ENCODE measurements around the gene FGFR3.

The FGFR3 gene

DNA sequence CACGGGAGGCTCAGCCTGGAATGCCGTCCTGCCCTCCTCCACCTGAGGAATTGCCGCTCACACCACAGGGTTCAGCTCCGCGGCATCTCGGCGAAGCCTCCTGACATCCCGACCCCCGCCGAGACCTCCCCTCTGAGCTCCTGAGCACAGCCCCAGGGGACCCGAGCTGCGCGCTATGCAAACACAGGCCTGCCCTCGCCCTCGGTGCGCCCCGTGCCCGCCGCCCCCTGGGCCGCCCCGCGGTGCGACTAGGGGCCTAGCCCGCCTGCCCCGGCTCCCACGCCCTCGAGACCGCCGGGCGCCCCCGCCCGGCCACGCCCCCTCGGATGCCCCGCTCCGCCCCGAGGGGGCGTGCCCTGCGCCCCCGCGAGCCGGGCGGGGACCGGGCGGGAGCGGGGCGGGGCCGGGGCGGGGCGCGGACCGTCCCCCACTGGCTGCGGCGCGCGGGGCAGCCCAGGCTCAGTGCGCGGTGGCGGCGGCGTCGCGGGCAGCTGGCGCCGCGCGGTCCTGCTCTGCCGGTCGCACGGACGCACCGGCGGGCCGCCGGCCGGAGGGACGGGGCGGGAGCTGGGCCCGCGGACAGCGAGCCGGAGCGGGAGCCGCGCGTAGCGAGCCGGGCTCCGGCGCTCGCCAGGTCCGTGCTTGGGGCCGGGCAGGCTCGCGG is at the start of gene FGFR3:
Gene FGFR3 (plus strand): TSS at position 462 of the 664 bp plus-strand sequence. CDS start 642 bp downstream, outside the sequence.
- peak; percentile 40 for DNase-seq (ENCODE audit: low spot score)

DNA sequence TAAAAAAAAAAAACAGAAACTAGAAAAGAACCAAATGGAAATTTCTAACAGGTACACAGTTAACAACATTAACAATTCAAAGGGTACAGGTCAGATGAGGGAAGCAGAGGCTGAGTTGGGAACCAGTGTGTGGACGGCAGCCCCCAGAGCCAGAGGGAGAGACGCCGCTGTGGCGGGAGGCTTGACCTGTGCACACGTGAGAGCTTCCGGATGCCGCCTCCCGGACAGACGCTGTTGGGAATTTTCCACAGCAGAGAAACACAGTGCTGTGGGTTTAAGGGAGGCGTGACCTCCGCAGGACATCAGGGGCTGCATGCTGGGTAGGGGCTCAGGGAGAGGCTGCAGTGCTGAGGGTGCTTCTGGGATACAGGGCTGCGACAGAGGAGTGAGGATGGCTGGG is 49.5 kb upstream of the FGFR3 start:
- no peak for DNase-seq (ENCODE audit: low spot score)

DNA sequence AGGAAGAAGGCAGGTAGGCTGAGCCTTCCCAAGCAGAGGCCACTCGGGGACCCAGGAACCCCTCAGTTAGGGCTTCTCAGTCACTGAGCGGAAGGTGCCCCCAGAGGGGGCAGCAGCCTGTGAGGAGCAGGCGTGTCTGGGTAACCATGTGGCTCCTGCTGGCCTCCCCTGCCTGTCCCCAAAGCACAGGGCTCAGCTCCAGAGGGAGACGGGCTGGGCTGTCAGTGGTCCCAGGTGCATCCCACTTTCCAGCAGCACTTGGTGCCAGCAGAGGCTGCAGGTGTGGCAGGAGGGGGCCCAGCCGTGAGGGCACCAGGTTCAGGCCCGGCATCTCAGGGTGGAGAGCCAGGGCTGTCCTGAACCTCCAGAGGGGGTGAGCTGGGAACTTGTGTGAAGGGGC is 49.1 kb upstream of the FGFR3 start:
- DNase-seq (ENCODE audit: low spot score) = no peak

DNA sequence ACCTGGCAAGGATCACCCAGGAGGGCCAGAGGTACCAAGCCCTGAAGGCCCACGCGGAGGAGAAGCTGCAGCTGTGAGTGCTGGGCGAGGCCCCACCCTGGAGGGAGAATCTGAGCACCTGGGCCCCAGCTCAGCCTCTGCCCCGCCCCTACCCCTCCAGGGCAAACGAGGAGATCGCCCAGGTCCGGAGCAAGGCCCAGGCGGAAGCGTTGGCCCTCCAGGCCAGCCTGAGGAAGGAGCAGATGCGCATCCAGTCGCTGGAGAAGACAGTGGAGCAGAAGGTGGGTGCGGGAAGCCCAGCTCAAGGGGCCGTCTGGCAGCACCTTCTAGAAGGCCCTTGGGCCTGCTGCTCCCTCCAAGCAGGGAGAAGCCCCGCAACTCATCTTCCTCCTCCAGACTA is 48.5 kb upstream of the FGFR3 start:
- no peak for DNase-seq (ENCODE audit: low spot score)

DNA sequence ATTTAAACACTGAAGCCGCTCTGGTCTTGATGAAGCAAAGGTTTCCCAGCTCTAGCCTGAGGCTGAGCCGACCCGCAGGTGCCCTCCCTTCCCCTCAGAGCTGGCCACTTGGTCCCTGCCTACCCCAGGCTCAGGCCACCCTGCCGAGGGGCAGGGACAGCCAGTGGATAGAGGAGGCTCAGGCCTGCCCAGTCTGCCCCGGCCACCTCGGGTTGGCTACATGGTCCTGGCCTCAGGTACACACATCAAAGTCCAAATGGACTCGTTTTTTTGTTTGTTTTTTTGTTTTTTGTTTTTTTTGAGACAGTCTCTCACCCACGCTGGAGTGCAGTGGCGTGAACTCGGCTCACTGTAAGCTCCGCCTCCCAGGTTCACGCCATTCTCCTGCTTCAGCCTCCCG is 47.9 kb upstream of the FGFR3 start:
- DNase-seq (ENCODE audit: low spot score) = no peak

DNA sequence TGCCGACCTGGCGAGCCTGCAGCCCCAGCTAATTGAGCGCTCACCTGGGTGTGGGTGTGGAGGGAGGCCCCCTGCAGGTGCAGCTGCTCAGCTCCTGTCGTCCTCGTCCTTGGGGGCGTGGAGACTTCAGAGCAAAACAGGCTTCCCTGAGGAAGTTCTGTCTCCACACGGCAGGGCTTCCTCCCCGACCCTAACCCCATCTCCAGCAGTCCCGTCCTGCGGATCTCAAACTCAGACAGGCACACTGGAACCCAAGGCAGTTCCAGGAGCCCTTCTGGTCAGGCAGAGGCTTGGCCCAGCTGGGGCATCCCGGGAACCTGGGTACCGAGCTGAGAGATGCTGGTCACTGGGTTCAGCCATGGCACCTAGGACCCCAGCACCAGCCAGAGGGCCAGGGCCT is 47.4 kb upstream of the FGFR3 start:
- DNase-seq (ENCODE audit: low spot score) = no peak

DNA sequence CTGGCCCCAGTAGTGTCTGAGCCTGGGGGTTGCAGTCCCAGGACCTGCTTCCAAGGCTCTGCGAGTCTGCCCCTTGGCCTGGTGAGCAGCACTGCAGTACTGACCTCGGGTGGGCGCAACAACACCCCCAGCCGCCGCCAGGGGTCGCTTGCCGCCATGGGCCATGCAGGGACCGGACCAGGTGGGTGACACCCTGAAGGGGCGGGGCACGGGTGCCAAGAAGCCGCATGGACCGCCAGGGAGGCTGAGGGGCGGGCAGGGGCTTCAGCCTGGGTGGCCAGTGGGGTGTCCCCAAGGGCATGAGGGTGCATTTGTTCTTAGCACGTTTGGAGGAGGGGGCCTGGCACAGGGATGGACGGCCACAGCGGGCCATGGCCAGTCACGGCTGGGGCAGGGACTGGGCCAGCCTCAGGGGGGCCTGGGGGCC is 46.8 kb upstream of the FGFR3 start:
- DNase-seq (ENCODE audit: low spot score) = no peak

DNA sequence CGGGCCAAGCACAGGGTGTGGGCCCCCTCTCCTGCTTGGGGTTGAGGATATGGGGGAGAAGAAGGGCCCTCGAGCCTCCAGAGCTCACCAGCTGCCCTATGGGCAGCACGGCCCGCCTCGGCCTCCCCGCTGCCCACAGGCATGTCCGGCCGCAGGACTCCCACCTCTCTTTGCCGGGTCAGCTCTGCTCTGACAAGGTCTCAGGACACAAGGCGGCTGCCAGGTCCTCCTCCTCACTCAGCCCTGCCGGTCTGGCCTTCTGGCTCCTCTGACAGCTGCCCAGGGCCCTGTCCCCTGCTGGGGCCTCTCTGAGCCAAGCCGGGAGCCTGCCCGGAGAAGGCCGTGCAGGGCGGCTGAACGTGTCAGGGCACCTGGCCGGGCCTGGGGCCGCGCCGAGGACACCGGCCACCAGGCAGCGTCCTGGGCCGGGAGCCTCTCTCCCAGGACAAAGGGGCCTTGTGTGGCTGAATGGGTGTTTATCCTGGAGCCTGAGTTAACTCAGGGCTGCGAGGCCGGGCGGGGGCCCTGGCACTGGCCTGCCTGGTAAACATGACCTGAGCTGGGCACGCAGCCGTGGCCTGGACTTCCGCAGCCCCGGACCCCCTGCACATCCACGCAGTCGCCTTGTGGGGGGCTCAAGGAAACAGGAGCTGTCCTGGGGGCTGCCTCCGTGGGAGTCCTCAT is 46.0 kb upstream of the FGFR3 start:
- peak; percentile 41 for DNase-seq (ENCODE audit: low spot score)

DNA sequence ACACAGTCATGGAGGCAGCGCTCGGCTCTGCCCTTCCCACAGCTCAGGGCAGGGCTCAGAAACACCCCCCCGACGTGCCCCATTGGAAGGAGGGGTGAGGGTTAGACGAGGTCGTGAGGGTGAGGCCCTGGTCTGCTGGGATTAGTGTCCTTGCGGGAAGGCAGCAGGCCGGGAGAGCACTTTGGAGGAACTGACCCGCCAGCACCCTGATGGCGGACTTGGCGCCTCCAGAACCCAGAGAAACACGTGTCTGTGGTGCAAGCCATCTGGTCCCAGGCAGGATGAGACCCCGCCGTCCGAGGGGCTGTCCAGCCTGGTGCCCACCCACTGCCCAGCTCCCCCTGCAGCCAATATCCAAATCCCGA is 45.5 kb upstream of the FGFR3 start:
- DNase-seq (ENCODE audit: low spot score) = no peak

DNA sequence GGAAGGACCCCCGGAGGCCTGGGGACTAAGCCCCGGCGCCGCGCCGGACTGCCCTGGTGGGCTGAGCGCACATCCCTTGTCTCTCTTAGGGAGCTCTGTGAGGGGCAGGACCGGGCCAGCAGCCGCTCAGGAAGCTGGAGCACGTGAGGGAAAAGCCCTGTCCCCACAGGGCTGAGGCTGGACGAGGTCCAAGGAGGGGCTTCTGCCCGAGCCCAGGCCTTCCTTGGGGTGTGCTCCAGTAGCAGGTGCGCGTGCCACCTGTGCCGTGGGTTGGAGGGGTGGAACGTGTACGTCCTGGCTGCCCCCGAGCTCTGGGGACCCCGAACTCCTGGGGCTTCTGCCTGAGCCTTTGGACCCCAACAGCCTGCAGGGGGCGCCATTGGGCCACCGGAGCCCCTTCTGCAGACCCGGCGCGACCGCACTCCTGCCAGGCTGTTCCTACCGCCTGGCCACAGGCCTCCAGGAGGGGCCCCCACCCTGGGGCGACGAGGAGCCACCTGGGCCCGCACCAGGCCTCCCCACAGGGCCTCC is 44.6 kb upstream of the FGFR3 start:
- DNase-seq (ENCODE audit: low spot score) = peak; percentile 37

DNA sequence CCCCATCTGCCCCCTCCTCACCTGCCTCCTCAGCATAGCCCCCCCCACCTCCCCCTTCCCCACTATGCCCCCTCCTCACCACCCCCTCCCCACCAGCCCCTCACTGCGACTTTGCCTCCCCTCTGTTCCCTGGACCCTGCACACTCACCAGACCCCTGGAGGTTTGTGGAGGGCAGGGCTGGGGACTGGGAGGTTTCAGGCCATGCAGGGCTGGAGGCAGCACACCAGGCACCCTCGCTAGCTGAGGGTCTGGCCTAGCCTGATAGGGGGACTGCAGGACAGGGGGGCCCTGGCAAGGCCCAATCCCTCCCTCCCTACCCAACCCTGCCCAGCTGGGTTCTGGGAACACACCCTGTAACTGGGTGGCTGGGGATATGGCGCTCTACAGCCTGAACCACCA is 43.7 kb upstream of the FGFR3 start:
- DNase-seq (ENCODE audit: low spot score) = no peak

DNA sequence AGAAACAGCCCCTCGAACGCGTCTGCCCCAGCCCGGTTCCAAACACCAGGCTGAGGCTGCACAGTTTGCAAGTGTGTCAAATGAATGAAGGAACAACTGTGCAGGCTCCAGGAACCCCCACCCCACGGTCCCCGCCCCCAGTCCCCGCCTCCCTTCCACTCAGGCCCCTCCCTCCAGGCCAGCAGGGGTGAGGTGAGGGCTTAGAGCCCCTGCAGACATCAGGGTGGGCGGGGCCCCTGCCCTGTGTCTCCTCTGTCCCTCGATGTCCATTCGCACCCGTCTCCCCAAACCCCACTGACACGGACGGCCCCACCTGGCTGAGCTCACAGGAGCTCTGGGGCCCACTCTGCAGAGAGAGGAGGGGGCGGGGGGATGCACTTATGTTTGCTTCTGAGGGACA is 43.3 kb upstream of the FGFR3 start:
- DNase-seq (ENCODE audit: low spot score) = no peak

DNA sequence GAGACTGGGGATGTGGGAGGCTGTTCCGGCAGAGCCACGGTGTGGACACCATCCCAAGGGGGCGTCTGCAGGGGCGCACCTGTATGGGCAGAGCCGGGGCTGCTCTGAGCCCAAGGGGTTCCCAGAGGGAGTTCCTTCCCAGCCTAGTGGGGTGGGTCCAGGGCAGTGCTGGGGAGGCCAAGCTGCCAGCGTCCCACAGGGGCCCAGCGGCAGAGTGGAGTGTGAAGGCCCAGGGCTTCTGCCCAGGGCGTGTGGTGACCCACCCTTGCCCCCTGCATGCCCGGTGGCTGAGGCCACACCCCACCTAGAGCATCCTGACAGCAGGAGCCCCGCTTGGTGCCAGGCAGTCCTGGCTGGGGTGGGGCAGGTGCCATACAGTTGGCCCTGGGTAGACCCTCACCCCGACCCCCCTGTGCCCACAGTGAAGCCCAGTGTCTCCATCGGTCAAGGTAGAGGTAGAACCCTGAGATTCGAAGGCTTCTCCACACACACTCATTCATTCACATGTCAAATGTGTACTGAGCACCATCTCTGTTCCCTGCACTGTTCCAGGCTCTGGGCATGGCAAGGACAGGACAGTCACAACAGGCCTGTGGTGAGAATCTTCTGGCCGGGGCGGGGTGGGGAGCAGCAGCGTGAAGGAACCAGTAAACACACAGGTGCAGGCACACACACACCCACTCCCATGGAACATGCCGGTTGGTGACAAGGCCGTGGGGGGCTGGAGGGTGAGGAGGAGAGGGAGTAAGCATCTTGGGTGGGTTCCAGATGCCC is 42.5 kb upstream of the FGFR3 start:
- no peak for DNase-seq (ENCODE audit: low spot score)

DNA sequence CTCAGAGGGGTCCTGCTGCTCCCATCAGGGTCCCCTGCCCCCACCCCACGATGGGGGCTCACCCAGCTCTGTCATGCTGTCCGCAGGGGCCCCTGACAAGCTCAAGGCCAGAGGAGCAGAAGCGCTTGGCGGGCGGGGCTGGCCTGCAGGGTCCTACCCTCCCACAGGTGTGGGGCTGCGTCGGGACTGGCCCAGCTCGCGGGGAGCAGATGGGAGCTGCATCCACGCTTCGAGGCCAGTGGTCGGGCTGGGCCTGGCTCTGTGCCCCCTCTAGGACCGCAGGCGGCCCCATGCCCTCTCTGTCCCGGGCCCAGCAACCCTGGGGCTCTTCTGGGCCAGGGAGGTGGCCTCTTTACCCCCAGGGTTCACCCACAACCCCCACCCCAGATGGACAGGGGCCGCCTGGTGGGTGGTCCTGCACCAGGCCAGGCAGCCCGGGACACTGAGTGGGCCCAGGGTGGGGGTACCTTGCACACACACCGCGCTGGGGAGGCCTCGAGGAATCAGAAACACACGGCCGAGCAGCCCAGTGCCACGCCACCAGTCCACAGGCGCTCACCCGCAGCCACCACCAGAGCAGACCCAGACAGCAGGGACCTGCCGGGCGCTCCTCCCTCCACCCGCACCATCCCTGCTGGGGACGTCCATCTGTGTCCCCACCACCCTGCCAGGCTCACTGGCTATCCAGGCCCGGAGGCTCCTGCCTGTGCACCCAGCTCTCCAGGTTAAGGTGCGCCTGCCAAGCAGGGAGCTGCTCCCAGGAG is 41.8 kb upstream of the FGFR3 start:
- no peak for DNase-seq (ENCODE audit: low spot score)

DNA sequence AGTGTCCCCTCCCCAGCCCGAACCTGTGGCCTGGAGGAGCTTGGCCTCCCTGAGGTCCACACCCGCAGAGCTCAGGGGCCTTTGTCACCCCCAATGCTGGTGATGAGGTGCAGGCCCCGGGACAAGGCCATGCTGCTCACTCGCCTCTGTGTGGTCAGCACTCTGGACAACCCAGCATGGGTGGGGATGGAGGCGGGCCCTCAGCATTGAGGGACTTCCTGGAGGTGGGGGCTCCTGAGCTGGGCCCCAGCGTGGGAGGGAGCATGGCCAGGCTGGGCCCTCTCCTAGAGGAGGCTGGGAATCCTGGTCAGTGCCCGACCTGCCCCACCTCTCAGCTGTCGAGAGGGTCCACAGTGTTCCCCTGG is 41.2 kb upstream of the FGFR3 start:
- DNase-seq (ENCODE audit: low spot score) = no peak

DNA sequence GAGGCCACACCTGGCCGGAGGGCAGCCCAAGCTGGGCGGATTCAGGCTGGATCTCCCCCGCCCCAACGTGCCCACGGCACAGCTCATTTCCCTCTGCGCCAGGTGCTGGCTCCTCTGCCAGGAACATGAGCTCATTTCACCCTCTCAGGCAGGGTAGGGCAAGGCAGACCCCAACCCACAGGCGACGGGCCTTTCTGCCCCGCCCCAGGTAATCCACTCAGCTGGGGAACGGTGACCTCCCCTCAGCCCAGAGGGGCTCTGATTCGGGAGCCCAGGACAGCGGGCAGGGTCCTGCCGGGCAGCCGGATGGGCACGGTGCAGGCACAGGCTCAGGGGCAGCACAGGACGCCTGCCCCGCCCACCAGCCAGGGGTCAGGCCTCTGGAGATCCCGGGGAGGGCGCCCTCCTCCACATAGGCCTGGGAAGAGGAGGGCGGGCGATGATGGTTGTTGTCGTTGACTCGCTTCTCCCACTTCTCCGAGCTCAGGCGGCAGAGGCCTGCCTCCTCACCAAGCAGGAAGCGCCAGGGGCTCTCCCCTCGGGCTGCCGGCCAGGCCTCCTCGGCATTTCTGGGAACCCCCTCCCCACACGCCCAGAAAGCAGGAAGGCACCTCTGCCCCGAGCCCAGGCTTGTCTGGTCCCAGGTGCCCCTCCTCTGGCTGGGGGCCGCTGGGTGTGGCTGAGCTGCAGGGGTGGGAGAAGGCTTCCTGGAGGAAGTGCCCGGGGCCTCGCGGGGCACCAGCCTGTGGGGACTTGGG is 40.6 kb upstream of the FGFR3 start:
- no peak for DNase-seq (ENCODE audit: low spot score)

DNA sequence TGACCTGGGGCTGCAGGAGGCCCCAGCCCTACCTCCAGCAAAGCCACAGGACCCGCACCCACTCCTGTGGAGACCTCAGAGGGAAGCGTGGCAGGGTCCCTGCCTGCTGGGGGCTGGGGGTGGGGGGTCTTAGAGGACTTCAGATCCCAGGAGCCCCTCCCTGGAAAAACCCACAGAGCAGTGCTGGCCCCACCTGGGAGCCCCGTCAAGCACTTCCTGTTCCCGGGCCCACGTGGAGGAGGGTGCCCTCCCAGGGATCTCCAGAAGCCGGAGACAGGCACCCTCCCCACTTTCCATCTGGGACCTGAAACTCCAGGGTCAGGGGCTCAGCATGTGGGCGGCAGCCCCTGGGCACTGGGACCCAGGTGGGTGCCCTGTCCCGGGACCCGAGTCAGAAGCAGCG is 39.8 kb upstream of the FGFR3 start:
- no peak for DNase-seq (ENCODE audit: low spot score)

DNA sequence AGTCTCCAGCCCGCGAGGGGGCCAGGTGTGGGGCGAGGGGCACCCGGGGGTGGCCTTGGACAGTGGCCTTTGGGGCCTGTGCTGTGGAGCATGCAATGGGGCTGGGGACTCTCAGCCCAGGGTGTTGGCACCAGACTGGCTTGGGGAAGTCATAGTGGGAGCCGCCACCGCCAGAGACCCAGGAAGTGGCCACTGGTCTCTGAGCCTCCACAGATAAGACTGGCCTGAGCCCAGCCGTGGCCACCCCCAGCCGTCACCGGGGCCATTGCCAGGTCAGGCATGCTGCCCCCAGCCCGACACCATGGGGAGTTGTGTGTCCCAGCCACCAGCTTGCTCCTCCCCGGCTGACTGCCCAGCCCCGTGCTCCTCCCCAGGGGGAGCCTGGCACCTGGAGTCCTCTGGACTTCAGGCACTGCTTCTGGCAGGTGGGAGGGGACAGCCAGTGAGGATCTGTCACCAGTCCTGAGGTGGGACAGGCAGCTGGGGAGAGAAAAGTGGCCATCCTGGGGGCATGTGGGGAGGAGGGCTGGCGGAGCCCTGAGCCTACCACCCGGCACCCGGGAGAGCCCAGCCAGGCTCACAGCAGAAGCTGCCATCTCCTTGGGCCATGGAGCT is 39.3 kb upstream of the FGFR3 start:
- DNase-seq (ENCODE audit: low spot score) = no peak

DNA sequence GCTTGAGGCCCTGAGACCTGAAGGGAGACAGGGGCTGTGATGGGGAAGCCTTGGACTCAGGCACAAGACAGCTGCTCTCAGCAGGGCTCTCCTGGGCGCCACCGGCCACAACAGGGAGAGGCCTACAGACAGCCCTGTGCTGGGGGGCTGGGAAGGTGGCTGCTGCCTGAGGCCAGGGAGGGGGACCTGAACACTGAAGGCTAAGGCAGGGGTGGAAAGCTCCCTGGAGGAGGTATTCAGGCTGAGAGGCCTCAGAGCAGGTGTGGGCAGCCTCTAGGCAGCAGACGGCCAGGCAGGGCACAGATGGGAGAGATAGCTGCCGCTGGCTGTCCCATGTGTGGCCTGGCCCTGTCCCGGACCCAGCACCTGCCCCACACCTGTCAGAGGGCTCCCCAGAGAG is 38.8 kb upstream of the FGFR3 start:
- no peak for DNase-seq (ENCODE audit: low spot score)

DNA sequence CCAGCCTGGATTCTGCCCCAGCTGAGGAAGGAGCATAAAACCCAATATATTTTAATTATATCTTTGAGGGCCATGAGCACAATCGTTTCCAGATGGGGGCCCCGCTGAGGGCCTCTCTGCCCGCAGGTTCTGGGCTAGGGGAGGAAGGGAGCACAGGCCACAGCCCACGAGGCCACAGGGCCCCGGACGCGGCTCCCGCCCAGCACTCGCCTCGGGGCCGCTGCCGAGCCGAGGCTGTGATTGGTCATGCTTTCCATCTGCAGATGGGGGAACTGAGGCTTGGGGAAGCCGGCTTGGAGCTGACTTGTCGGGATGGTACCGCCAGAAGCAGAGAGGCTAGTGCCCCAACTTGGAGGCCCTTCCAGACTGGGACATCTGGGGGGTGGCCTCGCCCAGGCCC is 37.8 kb upstream of the FGFR3 start:
- no peak for DNase-seq (ENCODE audit: low spot score)

DNA sequence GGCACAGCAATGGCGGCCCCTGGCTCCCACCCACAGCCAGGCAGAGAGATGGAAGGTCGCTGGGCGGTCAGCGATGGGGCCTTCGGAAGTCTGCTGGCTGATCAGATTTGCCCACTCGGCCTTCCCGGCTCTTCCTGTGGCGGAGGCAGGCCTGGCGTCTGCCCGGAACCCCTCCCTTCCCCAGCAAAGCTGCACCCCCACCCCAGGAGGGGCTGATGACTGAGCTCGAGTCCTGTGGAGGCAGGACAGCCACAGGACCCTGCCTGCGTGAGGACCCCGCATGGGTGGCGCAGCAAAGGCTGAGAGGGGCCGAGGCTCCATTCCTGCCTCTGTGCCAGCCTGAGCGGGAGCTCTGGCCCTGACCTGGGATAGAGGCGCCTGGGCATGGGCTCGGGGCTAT is 37.0 kb upstream of the FGFR3 start:
- no peak for DNase-seq (ENCODE audit: low spot score)
